ENCODE measurements around the gene PLA2G4E. TPM values are rescaled to one million over a fixed set of nuclear protein-coding genes. Genes with fewer than 3 reads are reported as not detected.

The PLA2G4E gene
- total and polyA plus RNA-seq, 2 of the 13 experiments (the other 11 are each of a cell fraction or from before 2014, with no cell fraction given) = not detected

- Histone ChIP-seq H3K4me3 (replicated peaks in 1 of 3; ENCODE audit: insufficient read depth in 1 of 3, low read depth in 2 of 3, low read length in 3 of 3) (no peak overlapping the region), H3K27ac (ENCODE audit: extremely low read length, insufficient read depth, low read length) (no peak overlapping the region), H4K20me1 (ENCODE audit: insufficient read depth, low read length) (no peaks in the 10 kb centered on the region), H2AFZ (ENCODE audit: low read length) (no peak overlapping the region), H3K27me3 (ENCODE audit: control insufficient read depth in 1 of 2, insufficient read depth in 2 of 2, low read length in 2 of 2) (no peaks in the 10 kb centered on the region), H3K9ac (ENCODE audit: insufficient read depth, low read depth, low read length) (no peak overlapping the region), H3K9me3 (ENCODE audit: low read length) (no peaks in the 10 kb centered on the region), H3K4me1 (ENCODE audit: insufficient read depth, low read length) (peaks cover 16% of the 10 kb centered on the region), H3K4me2 (ENCODE audit: low read depth, low read length) (no peak overlapping the region), H3K36me3 (replicated peaks in 1 of 2; ENCODE audit: control insufficient read depth in 1 of 2, insufficient read depth in 2 of 2, low read length in 2 of 2) (peaks cover 0 to 3% of the 10 kb centered on the region in 2 experiments; a peak in 2 of 5 replicates), H3K79me2 (ENCODE audit: insufficient read depth, low read length) (no peaks in the 10 kb centered on the region)
- no TSS peak for BruUV-seq (replicated peaks)
- ChIA-PET CTCF (ENCODE audit: low intra/inter-chr PET ratio, low total read pairs) (no interaction called here), POLR2A (no interaction called here)
- in situ Hi-C loops (cut with HindIII; ENCODE audit: extremely low pct_ligation_motif_present, low pct_unique_long_range_greater_than_20kb) (no loop called here), intact Hi-C loops (cut with micrococcal nuclease; ENCODE audit: unreplicated experiment) (no loop called here)
- no peak for TF ChIP-seq SRSF4 (IDR thresholded peaks at IDR 0.05; ENCODE audit: low read depth, low read length, poor library complexity, severe bottlenecking)
- no peak for TF ChIP-seq CC2D1A (CRISPR knock-in tag; IDR thresholded peaks at IDR 0.05)
- WGBS (ENCODE audit: low lambda C conversion rate) = 90% methylated on average over 8 of the region's 11 CpGs
- ATAC-seq (no peak), DNase-seq (ENCODE audit: low spot score) (no peak), FAIRE-seq (no peak)
These were observed 75.1 kb downstream of the PLA2G4E start for GRCh38 chr15:41945731-41946130.

DNA sequence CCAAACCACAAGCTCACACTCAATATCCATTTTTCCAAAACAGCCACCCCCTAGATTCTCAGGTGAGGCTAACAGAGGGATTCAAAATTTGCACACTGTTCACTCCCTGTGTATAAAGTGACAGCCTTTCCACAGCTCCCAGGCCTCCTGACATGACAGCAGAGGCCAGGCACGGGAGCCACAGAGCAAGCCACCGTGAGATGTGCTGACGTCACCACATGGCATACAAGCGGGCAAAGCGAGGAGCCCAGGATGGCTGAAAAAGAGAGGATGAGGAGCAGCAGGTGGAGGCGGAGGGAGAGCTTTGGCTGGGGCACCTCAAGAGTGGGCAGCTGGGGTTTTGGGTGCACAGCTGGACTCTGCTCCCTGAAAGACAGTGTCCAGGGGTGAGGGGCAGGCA is 75.6 kb downstream of the PLA2G4E start:
- peaks cover 16% of the 10 kb centered on the region for H3K4me1 ChIP-seq (ENCODE audit: insufficient read depth, low read length)
- POLR2A ChIA-PET = no interaction called here
- TF ChIP-seq ZNF446 (CRISPR knock-in tag; IDR thresholded peaks at IDR 0.05) (no peak), ZKSCAN1 (IDR thresholded peaks at IDR 0.05; ENCODE audit: low read length) (no peak), ZMYM4 (CRISPR knock-in tag; IDR thresholded peaks at IDR 0.05) (no peak), ZNF784 (CRISPR knock-in tag; IDR thresholded peaks at IDR 0.05; ENCODE audit: borderline replicate concordance) (no peak), ZNF709 (CRISPR knock-in tag; IDR thresholded peaks at IDR 0.05) (no peak), CBX1 (IDR thresholded peaks at IDR 0.05; ENCODE audit: low read depth) (no peak), TAF1 (CRISPR knock-in tag; IDR thresholded peaks at IDR 0.05) (no peak), ZNF597 (CRISPR knock-in tag; IDR thresholded peaks at IDR 0.05) (no peak), TEAD2 (CRISPR knock-in tag; IDR thresholded peaks at IDR 0.05) (no peak)
- TF ChIP-seq, protein P1, sequence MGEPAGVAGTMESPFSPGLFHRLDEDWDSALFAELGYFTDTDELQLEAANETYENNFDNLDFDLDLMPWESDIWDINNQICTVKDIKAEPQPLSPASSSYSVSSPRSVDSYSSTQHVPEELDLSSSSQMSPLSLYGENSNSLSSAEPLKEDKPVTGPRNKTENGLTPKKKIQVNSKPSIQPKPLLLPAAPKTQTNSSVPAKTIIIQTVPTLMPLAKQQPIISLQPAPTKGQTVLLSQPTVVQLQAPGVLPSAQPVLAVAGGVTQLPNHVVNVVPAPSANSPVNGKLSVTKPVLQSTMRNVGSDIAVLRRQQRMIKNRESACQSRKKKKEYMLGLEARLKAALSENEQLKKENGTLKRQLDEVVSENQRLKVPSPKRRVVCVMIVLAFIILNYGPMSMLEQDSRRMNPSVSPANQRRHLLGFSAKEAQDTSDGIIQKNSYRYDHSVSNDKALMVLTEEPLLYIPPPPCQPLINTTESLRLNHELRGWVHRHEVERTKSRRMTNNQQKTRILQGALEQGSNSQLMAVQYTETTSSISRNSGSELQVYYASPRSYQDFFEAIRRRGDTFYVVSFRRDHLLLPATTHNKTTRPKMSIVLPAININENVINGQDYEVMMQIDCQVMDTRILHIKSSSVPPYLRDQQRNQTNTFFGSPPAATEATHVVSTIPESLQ (CRISPR knock-in tag; conservative IDR thresholded peaks at IDR 0.05) = no peak
- TF ChIP-seq, protein P2, sequence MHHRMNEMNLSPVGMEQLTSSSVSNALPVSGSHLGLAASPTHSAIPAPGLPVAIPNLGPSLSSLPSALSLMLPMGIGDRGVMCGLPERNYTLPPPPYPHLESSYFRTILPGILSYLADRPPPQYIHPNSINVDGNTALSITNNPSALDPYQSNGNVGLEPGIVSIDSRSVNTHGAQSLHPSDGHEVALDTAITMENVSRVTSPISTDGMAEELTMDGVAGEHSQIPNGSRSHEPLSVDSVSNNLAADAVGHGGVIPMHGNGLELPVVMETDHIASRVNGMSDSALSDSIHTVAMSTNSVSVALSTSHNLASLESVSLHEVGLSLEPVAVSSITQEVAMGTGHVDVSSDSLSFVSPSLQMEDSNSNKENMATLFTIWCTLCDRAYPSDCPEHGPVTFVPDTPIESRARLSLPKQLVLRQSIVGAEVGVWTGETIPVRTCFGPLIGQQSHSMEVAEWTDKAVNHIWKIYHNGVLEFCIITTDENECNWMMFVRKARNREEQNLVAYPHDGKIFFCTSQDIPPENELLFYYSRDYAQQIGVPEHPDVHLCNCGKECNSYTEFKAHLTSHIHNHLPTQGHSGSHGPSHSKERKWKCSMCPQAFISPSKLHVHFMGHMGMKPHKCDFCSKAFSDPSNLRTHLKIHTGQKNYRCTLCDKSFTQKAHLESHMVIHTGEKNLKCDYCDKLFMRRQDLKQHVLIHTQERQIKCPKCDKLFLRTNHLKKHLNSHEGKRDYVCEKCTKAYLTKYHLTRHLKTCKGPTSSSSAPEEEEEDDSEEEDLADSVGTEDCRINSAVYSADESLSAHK (CRISPR knock-in tag; IDR thresholded peaks at IDR 0.05; ENCODE audit: borderline replicate concordance) = no peak

More for the DNA sequence above, 75.6 kb downstream of the PLA2G4E start:
- CTCF ChIA-PET (ENCODE audit: low intra/inter-chr PET ratio, low total read pairs) = no interaction called here
- intact Hi-C loops (cut with micrococcal nuclease; ENCODE audit: unreplicated experiment) (no loop called here), in situ Hi-C loops (cut with HindIII; ENCODE audit: extremely low pct_ligation_motif_present, low pct_unique_long_range_greater_than_20kb) (no loop called here)
- H3K27me3 ChIP-seq (ENCODE audit: control insufficient read depth in 1 of 2, insufficient read depth in 2 of 2, low read length in 2 of 2) = no peaks in the 10 kb centered on the region
- 90% methylated on average over 6 of the region's 6 CpGs for WGBS (ENCODE audit: low lambda C conversion rate)
- no peak overlapping the region for H3K4me2 ChIP-seq (ENCODE audit: low read depth, low read length)
- no peak overlapping the region for H2AFZ ChIP-seq (ENCODE audit: low read length)
- H4K20me1 ChIP-seq (ENCODE audit: insufficient read depth, low read length) = no peaks in the 10 kb centered on the region
- no peak overlapping the region for H3K9ac ChIP-seq (ENCODE audit: insufficient read depth, low read depth, low read length)
- no peak for DNase-seq (ENCODE audit: low spot score)
- H3K9me3 ChIP-seq (ENCODE audit: low read length) = no peaks in the 10 kb centered on the region
- peaks cover 1 to 5% of the 10 kb centered on the region in 2 experiments; a peak in 2 of 5 replicates for H3K36me3 ChIP-seq (replicated peaks in 1 of 2; ENCODE audit: control insufficient read depth in 1 of 2, insufficient read depth in 2 of 2, low read length in 2 of 2)
- no peak overlapping the region for H3K27ac ChIP-seq (ENCODE audit: extremely low read length, insufficient read depth, low read length)
- no peak overlapping the region for H3K4me3 ChIP-seq (replicated peaks in 1 of 3; ENCODE audit: insufficient read depth in 1 of 3, low read depth in 2 of 3, low read length in 3 of 3)
- no TSS peak for BruUV-seq (replicated peaks)
- no peak for FAIRE-seq
- H3K79me2 ChIP-seq (ENCODE audit: insufficient read depth, low read length) = no peaks in the 10 kb centered on the region
- ATAC-seq = no peak

Data from HepG2 (cell line).